Tibial nerve (tissue), 3 donors: ENCODE measurements around the gene C16orf95.
"Not testable (repeated sequence)": the region's sequence is repeated elsewhere in the genome, so short reads cannot be mapped to it uniquely, and the experiment has no call there.

Experiments
- CTCF ChIP-seq, 5 experiments: fragments of 200-600 bp in 3 of 5; fragments of 450-650 bp in 2 of 5; sonication (generic) in 3 of 5; IDR thresholded peaks; one replicate each; pipeline ENCODE4 v1.5.1; 2016 to 2019; ENCODE audit warnings: antibody characterized with exemption in 5 of 5, mild to moderate bottlenecking in 3 of 5, moderate library complexity in 2 of 5
- POLR2A ChIP-seq, 2 donors: fragments of 450-650 bp; IDR thresholded peaks; one replicate each; pipeline ENCODE4 v1.6.1; 2017; ENCODE audit warnings: antibody characterized with exemption in 2 of 2, mild to moderate bottlenecking in 2 of 2, moderate library complexity in 2 of 2

- TF ChIP-seq CTCF, POLR2A (IDR thresholded peaks at IDR 0.05): not testable (repeated sequence)
Measured at GRCh38 chr16:87258653-87259052, 58.5 kb downstream of the C16orf95 start.
